Measurements from ENCODE around the gene KIF13A. TPM values are rescaled to one million over a fixed set of nuclear protein-coding genes. Genes with fewer than 3 reads are reported as not detected.

KIF13A gene
- total and polyA plus RNA-seq, 2 experiments from 2014 or later, result 8.4 to 28.2 TPM

DNA sequence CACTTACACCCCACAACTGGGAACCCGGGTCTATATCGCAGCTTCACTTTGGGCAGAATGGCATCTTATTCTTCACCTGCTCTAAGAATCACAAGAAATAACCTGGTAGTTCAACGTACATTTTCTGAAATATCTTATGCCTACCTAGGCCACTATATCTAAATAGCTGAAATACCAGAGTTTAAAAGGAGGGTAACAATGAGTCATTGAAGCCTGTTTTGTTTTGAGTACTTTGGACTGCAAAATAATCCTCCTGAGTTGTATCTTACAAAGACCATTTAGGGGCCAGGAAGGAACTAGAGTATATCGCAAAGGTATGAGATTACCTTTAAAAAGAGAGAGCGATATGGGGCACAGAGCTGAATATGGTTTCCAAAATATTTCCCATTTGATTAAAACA, 184.0 kb downstream of the KIF13A start:
- H3K4me1 Mint-ChIP-seq, result peaks cover 3% of the 10 kb centered on the region
- no peak for ATAC-seq
- no peak overlapping the region for H3K27ac Mint-ChIP-seq
- Histone ChIP-seq H3K9me2 (ENCODE audit: insufficient read depth) (no peaks in the 10 kb centered on the region), H3K27ac (ENCODE audit: low read depth) (no peak overlapping the region), H3K4me2 (no peak overlapping the region), H3K36me3 (ENCODE audit: insufficient read depth) (peaks cover 22% of the 10 kb centered on the region), H3K4me3 (no peak overlapping the region), H3K27me3 (ENCODE audit: insufficient read depth) (no peaks in the 10 kb centered on the region), H4K20me1 (replicated peaks; ENCODE audit: insufficient read depth) (0 out of 2 replicates have a peak, but pooled peaks cover 4% of the 10 kb centered on the region), H3F3A (replicated peaks; ENCODE audit: low read depth) (no peaks in the 10 kb centered on the region), H3K4me1 (ENCODE audit: insufficient read depth) (peaks cover 2% of the 10 kb centered on the region; the same call in 1 of the 2 replicates), H2AFZ (no peak overlapping the region), H3K79me2 (replicated peaks; ENCODE audit: insufficient read depth) (no peaks in the 10 kb centered on the region)
- H3K36me3 Mint-ChIP-seq (ENCODE audit: low read depth), result peaks cover 62% of the 10 kb centered on the region
- TF ChIP-seq EZH2 (IDR thresholded peaks at IDR 0.05; ENCODE audit: low read depth, unreplicated experiment) (no peak), CREB1 (CRISPR knock-in tag; IDR thresholded peaks at IDR 0.05; ENCODE audit: low read depth) (no peak), STAT1 (IDR thresholded peaks at IDR 0.05; ENCODE audit: unreplicated experiment) (no peak), POLR2AphosphoS5 (IDR thresholded peaks at IDR 0.05; ENCODE audit: low read depth) (no peak)
- TF ChIP-seq, protein P1, sequence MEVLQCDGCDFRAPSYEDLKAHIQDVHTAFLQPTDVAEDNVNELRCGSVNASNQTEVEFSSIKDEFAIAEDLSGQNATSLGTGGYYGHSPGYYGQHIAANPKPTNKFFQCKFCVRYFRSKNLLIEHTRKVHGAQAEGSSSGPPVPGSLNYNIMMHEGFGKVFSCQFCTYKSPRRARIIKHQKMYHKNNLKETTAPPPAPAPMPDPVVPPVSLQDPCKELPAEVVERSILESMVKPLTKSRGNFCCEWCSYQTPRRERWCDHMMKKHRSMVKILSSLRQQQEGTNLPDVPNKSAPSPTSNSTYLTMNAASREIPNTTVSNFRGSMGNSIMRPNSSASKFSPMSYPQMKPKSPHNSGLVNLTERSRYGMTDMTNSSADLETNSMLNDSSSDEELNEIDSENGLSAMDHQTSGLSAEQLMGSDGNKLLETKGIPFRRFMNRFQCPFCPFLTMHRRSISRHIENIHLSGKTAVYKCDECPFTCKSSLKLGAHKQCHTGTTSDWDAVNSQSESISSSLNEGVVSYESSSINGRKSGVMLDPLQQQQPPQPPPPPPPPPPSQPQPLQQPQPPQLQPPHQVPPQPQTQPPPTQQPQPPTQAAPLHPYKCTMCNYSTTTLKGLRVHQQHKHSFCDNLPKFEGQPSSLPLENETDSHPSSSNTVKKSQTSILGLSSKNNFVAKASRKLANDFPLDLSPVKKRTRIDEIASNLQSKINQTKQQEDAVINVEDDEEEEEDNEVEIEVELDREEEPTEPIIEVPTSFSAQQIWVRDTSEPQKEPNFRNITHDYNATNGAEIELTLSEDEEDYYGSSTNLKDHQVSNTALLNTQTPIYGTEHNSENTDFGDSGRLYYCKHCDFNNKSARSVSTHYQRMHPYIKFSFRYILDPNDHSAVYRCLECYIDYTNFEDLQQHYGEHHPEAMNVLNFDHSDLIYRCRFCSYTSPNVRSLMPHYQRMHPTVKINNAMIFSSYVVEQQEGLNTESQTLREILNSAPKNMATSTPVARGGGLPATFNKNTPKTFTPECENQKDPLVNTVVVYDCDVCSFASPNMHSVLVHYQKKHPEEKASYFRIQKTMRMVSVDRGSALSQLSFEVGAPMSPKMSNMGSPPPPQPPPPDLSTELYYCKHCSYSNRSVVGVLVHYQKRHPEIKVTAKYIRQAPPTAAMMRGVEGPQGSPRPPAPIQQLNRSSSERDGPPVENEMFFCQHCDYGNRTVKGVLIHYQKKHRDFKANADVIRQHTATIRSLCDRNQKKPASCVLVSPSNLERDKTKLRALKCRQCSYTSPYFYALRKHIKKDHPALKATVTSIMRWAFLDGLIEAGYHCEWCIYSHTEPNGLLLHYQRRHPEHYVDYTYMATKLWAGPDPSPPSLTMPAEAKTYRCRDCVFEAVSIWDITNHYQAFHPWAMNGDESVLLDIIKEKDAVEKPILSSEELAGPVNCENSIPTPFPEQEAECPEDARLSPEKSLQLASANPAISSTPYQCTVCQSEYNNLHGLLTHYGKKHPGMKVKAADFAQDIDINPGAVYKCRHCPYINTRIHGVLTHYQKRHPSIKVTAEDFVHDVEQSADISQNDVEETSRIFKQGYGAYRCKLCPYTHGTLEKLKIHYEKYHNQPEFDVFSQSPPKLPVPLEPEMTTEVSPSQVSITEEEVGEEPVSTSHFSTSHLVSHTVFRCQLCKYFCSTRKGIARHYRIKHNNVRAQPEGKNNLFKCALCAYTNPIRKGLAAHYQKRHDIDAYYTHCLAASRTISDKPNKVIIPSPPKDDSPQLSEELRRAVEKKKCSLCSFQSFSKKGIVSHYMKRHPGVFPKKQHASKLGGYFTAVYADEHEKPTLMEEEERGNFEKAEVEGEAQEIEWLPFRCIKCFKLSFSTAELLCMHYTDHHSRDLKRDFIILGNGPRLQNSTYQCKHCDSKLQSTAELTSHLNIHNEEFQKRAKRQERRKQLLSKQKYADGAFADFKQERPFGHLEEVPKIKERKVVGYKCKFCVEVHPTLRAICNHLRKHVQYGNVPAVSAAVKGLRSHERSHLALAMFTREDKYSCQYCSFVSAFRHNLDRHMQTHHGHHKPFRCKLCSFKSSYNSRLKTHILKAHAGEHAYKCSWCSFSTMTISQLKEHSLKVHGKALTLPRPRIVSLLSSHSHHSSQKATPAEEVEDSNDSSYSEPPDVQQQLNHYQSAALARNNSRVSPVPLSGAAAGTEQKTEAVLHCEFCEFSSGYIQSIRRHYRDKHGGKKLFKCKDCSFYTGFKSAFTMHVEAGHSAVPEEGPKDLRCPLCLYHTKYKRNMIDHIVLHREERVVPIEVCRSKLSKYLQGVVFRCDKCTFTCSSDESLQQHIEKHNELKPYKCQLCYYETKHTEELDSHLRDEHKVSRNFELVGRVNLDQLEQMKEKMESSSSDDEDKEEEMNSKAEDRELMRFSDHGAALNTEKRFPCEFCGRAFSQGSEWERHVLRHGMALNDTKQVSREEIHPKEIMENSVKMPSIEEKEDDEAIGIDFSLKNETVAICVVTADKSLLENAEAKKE (CRISPR knock-in tag; IDR thresholded peaks at IDR 0.05), result no peak
- no peaks in the 10 kb centered on the region; the same call in 2 of the 3 replicates for H3K9me3 Mint-ChIP-seq
- no peak for DNase-seq (ENCODE audit: low spot score)
- no peaks in the 10 kb centered on the region for H3K27me3 Mint-ChIP-seq (ENCODE audit: insufficient read depth, low read depth, poor library complexity)
- no peak overlapping the region for H3K4me3 Mint-ChIP-seq

DNA sequence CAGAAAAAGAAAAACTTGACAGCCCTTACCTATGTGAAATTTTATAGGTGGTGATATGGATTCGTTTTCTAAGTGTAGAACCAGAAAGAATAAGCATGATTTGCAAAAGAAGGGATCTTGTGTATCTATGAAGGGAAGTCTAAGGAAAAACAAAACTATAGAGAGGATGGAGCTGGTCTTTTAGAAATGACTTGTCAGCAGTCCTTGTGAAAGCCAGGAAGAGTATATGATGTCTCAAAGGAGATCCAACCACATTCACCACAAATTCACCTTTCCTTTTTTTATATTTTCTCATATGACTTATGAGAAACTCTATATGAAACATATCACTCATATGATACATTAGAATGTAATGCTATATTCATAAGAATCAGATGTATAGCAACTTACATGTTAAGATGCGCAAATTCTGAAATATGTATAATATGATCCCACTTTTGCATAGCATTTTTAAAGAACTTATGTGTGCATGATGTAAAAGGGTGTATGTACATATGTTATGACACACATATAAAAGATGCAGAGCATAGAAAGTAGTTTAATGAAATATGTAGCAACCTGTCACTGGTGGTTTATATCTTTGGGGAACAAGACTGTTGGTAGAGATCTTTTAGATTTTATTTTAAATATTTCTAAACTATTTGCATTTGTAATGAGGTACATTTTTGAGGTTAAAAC, 188.8 kb downstream of the KIF13A start:
- no peak overlapping the region for H3K4me3 Mint-ChIP-seq
- H3K36me3 ChIP-seq (ENCODE audit: insufficient read depth), result peaks cover 30% of the 10 kb centered on the region

More for the DNA sequence above, 188.8 kb downstream of the KIF13A start:
- H4K20me1 ChIP-seq (replicated peaks; ENCODE audit: insufficient read depth), result peaks cover 6% of the 10 kb centered on the region; the same call in 1 of the 2 replicates
- no peaks in the 10 kb centered on the region for H3K9me2 ChIP-seq (ENCODE audit: insufficient read depth)
- DNase-seq (ENCODE audit: low spot score) (no peak), ATAC-seq (no peak)
- no peak overlapping the region for H3K4me2 ChIP-seq
- no peaks in the 10 kb centered on the region for H3K79me2 ChIP-seq (replicated peaks; ENCODE audit: insufficient read depth)
- Mint-ChIP-seq H3K4me1 (no peaks in the 10 kb centered on the region), H3K9me3 (no peaks in the 10 kb centered on the region), H3K27ac (no peak overlapping the region), H3K27me3 (ENCODE audit: insufficient read depth, low read depth, poor library complexity) (peaks cover 2% of the 10 kb centered on the region), H3K36me3 (ENCODE audit: low read depth) (peaks cover 70% of the 10 kb centered on the region)
- H2AFZ ChIP-seq, result no peak overlapping the region
- no peak overlapping the region for H3K27ac ChIP-seq (ENCODE audit: low read depth)
- TF ChIP-seq, protein P2, sequence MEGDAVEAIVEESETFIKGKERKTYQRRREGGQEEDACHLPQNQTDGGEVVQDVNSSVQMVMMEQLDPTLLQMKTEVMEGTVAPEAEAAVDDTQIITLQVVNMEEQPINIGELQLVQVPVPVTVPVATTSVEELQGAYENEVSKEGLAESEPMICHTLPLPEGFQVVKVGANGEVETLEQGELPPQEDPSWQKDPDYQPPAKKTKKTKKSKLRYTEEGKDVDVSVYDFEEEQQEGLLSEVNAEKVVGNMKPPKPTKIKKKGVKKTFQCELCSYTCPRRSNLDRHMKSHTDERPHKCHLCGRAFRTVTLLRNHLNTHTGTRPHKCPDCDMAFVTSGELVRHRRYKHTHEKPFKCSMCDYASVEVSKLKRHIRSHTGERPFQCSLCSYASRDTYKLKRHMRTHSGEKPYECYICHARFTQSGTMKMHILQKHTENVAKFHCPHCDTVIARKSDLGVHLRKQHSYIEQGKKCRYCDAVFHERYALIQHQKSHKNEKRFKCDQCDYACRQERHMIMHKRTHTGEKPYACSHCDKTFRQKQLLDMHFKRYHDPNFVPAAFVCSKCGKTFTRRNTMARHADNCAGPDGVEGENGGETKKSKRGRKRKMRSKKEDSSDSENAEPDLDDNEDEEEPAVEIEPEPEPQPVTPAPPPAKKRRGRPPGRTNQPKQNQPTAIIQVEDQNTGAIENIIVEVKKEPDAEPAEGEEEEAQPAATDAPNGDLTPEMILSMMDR (conservative IDR thresholded peaks at IDR 0.05; ENCODE audit: low read depth in 2 of 2), result no peak
- TF ChIP-seq ZNF114 (CRISPR knock-in tag; IDR thresholded peaks at IDR 0.05), result no peak
- TF ChIP-seq POLR2AphosphoS5 (IDR thresholded peaks at IDR 0.05; ENCODE audit: low read depth), result no peak
- no peak overlapping the region for H3K4me3 ChIP-seq
- H3K27me3 ChIP-seq (ENCODE audit: insufficient read depth), result no peaks in the 10 kb centered on the region
- 0 out of 2 replicates have a peak, but pooled peaks cover 4% of the 10 kb centered on the region for H3F3A ChIP-seq (replicated peaks; ENCODE audit: low read depth)
- no peaks in the 10 kb centered on the region for H3K4me1 ChIP-seq (ENCODE audit: insufficient read depth)

Measured in GM23338 (cell line).